Mesendoderm (in vitro differentiated cells): ENCODE data around the gene FIBCD1.

Experiments used
- DNase-seq: peaks from one replicate; pipeline ENCODE4 v3.0.0; 2013
- H2AK5ac ChIP-seq: 2 replicates; pipeline ENCODE4 v1.6.1; 2013; ENCODE audit warnings: low read length, inconsistent platforms
- H2BK120ac ChIP-seq: 2 replicates; pipeline ENCODE4 v1.6.1; 2013; ENCODE audit warnings: low read depth, mild to moderate bottlenecking, low read length, moderate library complexity, mixed read lengths
- H2BK15ac ChIP-seq: replicated peaks from 2 replicates; pipeline ENCODE4 v1.6.1; 2013; ENCODE audit warnings: low read depth, mild to moderate bottlenecking, moderate library complexity
- H2BK5ac ChIP-seq: 2 replicates; pipeline ENCODE4 v1.6.1; 2013; ENCODE audit warnings: low read length, inconsistent platforms
- H3K18ac ChIP-seq: 2 replicates; pipeline ENCODE4 v1.6.1; 2013; ENCODE audit warnings: mild to moderate bottlenecking, low read length, mixed read lengths
- H3K23ac ChIP-seq: one replicate; pipeline ENCODE4 v1.6.1; 2013; ENCODE audit warnings: low read length
- H3K27ac ChIP-seq: 2 replicates; pipeline ENCODE4 v1.5.1; 2013; ENCODE audit warnings: low read depth, mild to moderate bottlenecking, inconsistent platforms, low read length, moderate library complexity
- H3K27me3 ChIP-seq: 2 replicates; pipeline ENCODE4 v1.6.1; 2013; ENCODE audit warnings: low read length, control low read depth, mild to moderate bottlenecking, inconsistent platforms; ENCODE audit not compliant: insufficient read depth, poor library complexity
- H3K36me3 ChIP-seq: 2 replicates; pipeline ENCODE4 v1.6.1; 2013; ENCODE audit warnings: low read length, inconsistent platforms; ENCODE audit not compliant: control insufficient read depth, insufficient read depth
- H3K4ac ChIP-seq: one replicate; pipeline ENCODE4 v1.6.1; 2013; ENCODE audit warnings: low read depth, mild to moderate bottlenecking, low read length, moderate library complexity
- H3K4me1 ChIP-seq: 2 replicates; pipeline ENCODE4 v1.6.1; 2013; ENCODE audit warnings: low read depth, low read length, inconsistent platforms; ENCODE audit not compliant: control insufficient read depth
- H3K4me2 ChIP-seq: 2 replicates; pipeline ENCODE4 v1.6.1; 2013; ENCODE audit warnings: low read length
- H3K4me3 ChIP-seq: 2 replicates; pipeline ENCODE4 v1.5.1; 2013; ENCODE audit warnings: mild to moderate bottlenecking, low read length
- H3K56ac ChIP-seq: one replicate; pipeline ENCODE4 v1.6.1; 2013; ENCODE audit warnings: low read length
- H3K79me1 ChIP-seq: 2 replicates; pipeline ENCODE4 v1.6.1; 2013; ENCODE audit warnings: low read length, inconsistent platforms
- H3K79me2 ChIP-seq: 2 replicates; pipeline ENCODE4 v1.6.1; 2013; ENCODE audit warnings: mild to moderate bottlenecking, low read length; ENCODE audit not compliant: control insufficient read depth, insufficient read depth
- H3K9ac ChIP-seq: 2 replicates; pipeline ENCODE4 v1.6.1; 2013; ENCODE audit warnings: low read length, inconsistent platforms
- H4K5ac ChIP-seq: one replicate; pipeline ENCODE4 v1.6.1; 2013; ENCODE audit warnings: low read length
- H4K8ac ChIP-seq: one replicate; pipeline ENCODE4 v1.6.1; 2013; ENCODE audit warnings: low read depth, mild to moderate bottlenecking, control low read depth, low read length, moderate library complexity
- WGBS: extraction: QIAGEN DNeasy Blood & Tissue Kit; methylation state at CpG from one replicate; pipeline ENCODE4 v1.1.7; 2013; ENCODE audit warnings: low lambda C conversion rate, missing lambda C conversion rate; ENCODE audit not compliant: insufficient coverage; ENCODE audit errors: extremely low coverage; 5-methylcytosine and 5-hydroxymethylcytosine counted together

The FIBCD1 gene

GRCh38 chr9:130921300-130921988 lies 17.6 kb downstream of the FIBCD1 start:
- H3K4me3 ChIP-seq, result no peak overlapping the region
- H2BK5ac ChIP-seq, result no peak overlapping the region
- H3K79me1 ChIP-seq, result no peaks in the 10 kb centered on the region
- H3K27ac ChIP-seq, result no peak overlapping the region
- no peak for DNase-seq
- no peak overlapping the region for H4K8ac ChIP-seq
- no peak overlapping the region for H2BK15ac ChIP-seq
- no CpG with 5 or more reads among the region's 29 CpGs for WGBS
- no peak overlapping the region for H3K56ac ChIP-seq
- H3K4me2 ChIP-seq, result no peak overlapping the region
- H3K4me1 ChIP-seq, result no peaks in the 10 kb centered on the region
- H3K79me2 ChIP-seq, result no peaks in the 10 kb centered on the region
- no peak overlapping the region for H2BK120ac ChIP-seq
- H3K18ac ChIP-seq, result no peak overlapping the region
- no peaks in the 10 kb centered on the region for H3K27me3 ChIP-seq
- H2AK5ac ChIP-seq, result no peak overlapping the region
- no peak overlapping the region for H4K5ac ChIP-seq
- H3K23ac ChIP-seq, result no peak overlapping the region
- no peak overlapping the region for H3K4ac ChIP-seq
- H3K36me3 ChIP-seq, result no peaks in the 10 kb centered on the region
- H3K9ac ChIP-seq, result no peak overlapping the region

- Histone ChIP-seq H3K23ac (no peak overlapping the region), H3K4ac (no peak overlapping the region), H3K4me3 (no peak overlapping the region), H3K4me1 (no peaks in the 10 kb centered on the region), H3K79me2 (no peaks in the 10 kb centered on the region), H3K27ac (no peak overlapping the region), H3K56ac (no peak overlapping the region), H3K36me3 (no peaks in the 10 kb centered on the region), H4K5ac (no peak overlapping the region), H3K27me3 (no peaks in the 10 kb centered on the region), H2AK5ac (no peak overlapping the region), H4K8ac (no peak overlapping the region), H3K18ac (no peak overlapping the region), H2BK5ac (no peak overlapping the region), H2BK120ac (no peak overlapping the region), H3K4me2 (no peak overlapping the region), H2BK15ac (no peak overlapping the region), H3K9ac (no peak overlapping the region), H3K79me1 (no peaks in the 10 kb centered on the region)
- no CpG with 5 or more reads among the region's 14 CpGs for WGBS
- DNase-seq, result no peak
Measured at GRCh38 chr9:130920762-130921299, 18.2 kb downstream of the FIBCD1 start.

GRCh38 chr9:130920233-130920632 lies 18.8 kb downstream of the FIBCD1 start:
- DNase-seq, result no peak
- no peak overlapping the region for H3K18ac ChIP-seq
- no peaks in the 10 kb centered on the region for H3K36me3 ChIP-seq
- no peak overlapping the region for H2BK120ac ChIP-seq
- H3K79me2 ChIP-seq, result no peaks in the 10 kb centered on the region
- no peak overlapping the region for H3K4ac ChIP-seq
- no CpG with 5 or more reads among the region's 8 CpGs for WGBS
- no peak overlapping the region for H3K27ac ChIP-seq
- H2BK15ac ChIP-seq, result no peak overlapping the region
- no peaks in the 10 kb centered on the region for H3K79me1 ChIP-seq
- H3K23ac ChIP-seq, result no peak overlapping the region
- H4K5ac ChIP-seq, result no peak overlapping the region
- no peak overlapping the region for H3K9ac ChIP-seq
- H2BK5ac ChIP-seq, result no peak overlapping the region
- H4K8ac ChIP-seq, result no peak overlapping the region
- H3K27me3 ChIP-seq, result no peaks in the 10 kb centered on the region
- no peak overlapping the region for H3K56ac ChIP-seq
- H3K4me3 ChIP-seq, result no peak overlapping the region
- no peak overlapping the region for H2AK5ac ChIP-seq
- no peak overlapping the region for H3K4me2 ChIP-seq
- no peaks in the 10 kb centered on the region for H3K4me1 ChIP-seq

GRCh38 chr9:130919559-130920145 lies 19.4 kb downstream of the FIBCD1 start:
- no peak overlapping the region for H3K23ac ChIP-seq
- WGBS, result no CpG with 5 or more reads among the region's 14 CpGs
- no peak overlapping the region for H2AK5ac ChIP-seq
- H2BK15ac ChIP-seq, result no peak overlapping the region
- H3K4me2 ChIP-seq, result no peak overlapping the region
- H2BK120ac ChIP-seq, result no peak overlapping the region
- H3K4me1 ChIP-seq, result no peaks in the 10 kb centered on the region
- no peak overlapping the region for H3K4me3 ChIP-seq
- no peak overlapping the region for H3K56ac ChIP-seq
- H3K79me1 ChIP-seq, result no peaks in the 10 kb centered on the region
- no peak overlapping the region for H4K8ac ChIP-seq
- H3K27ac ChIP-seq, result no peak overlapping the region
- H3K79me2 ChIP-seq, result no peaks in the 10 kb centered on the region
- H3K4ac ChIP-seq, result no peak overlapping the region
- H3K27me3 ChIP-seq, result no peaks in the 10 kb centered on the region
- no peak overlapping the region for H4K5ac ChIP-seq
- DNase-seq, result no peak
- H2BK5ac ChIP-seq, result no peak overlapping the region
- no peak overlapping the region for H3K18ac ChIP-seq
- H3K36me3 ChIP-seq, result no peaks in the 10 kb centered on the region
- no peak overlapping the region for H3K9ac ChIP-seq

DNA sequence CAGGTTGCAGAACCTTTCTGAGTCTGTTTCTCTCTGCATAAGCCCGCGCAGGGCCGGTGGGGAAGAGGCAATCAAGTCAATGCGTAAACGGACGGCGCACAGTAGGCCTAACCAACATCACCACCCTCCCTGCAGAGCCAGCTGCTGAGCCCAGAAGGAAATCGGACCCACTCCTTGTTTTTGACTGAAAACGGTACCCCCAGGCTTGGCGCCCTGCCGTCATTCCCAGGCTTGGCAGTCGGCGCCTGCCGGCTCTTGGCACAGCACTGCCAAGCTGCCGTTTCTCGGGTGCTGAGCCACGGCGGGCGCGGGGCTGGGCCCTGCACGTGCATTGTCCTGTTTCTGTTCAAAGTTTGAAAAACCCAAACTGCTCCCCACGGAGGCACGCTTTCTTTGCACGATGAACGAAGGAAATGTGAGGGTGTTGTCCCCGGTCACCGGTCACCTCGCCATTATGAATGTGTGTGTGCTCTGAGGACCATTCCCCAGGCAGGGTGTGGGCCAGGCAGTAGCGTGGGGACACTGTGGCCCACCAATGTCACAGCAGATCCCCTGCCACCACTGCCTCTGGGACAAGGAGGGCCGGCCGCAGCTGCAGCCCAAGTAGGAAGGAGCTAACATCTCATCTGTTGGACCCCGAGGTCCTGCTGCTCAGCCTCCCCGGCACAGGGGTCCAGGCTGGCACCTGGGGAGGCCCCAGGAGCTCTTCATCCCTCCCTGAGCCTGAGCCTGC lies 20.1 kb downstream of the FIBCD1 start:
- Histone ChIP-seq H3K36me3 (no peaks in the 10 kb centered on the region), H2BK5ac (no peak overlapping the region), H3K56ac (no peak overlapping the region), H3K4ac (no peak overlapping the region), H3K27me3 (no peaks in the 10 kb centered on the region), H3K23ac (no peak overlapping the region), H4K8ac (no peak overlapping the region), H3K4me3 (no peak overlapping the region), H3K4me1 (no peaks in the 10 kb centered on the region), H3K79me2 (no peaks in the 10 kb centered on the region), H2BK15ac (no peak overlapping the region), H3K4me2 (no peak overlapping the region), H2BK120ac (no peak overlapping the region), H3K9ac (no peak overlapping the region), H3K79me1 (no peaks in the 10 kb centered on the region), H4K5ac (no peak overlapping the region), H3K27ac (no peak overlapping the region), H2AK5ac (no peak overlapping the region), H3K18ac (no peak overlapping the region)
- WGBS, result no CpG with 5 or more reads among the region's 33 CpGs
- DNase-seq, result no peak
